22Rv1 (cell line): ENCODE results near the gene GDF7.
A peak's percentile ranks its signal among the peaks of the same experiment; 100 is the strongest.

Experiments used
- H3K27ac ChIP-seq: fragments of 450-650 bp; 2 replicates; pipeline ENCODE4 v1.5.1; 2017
- CTCF ChIP-seq: fragments of 450-650 bp; IDR thresholded peaks from 2 replicates; pipeline ENCODE4 v1.5.1; 2017; ENCODE audit warnings: mild to moderate bottlenecking
- ZFX ChIP-seq: fragments of 450-650 bp; IDR thresholded peaks from 2 replicates; pipeline ENCODE4 v1.6.1; 2017; ENCODE audit warnings: antibody characterized with exemption, borderline replicate concordance

GDF7 gene

GRCh38 chr2:20664071-20664390 lies 2.9 kb upstream of the GDF7 start:
- no peak overlapping the region for H3K27ac ChIP-seq

GRCh38 chr2:20664431-20665242 lies 2.3 kb upstream of the GDF7 start:
- TF ChIP-seq ZFX, result no peak
- no peak for TF ChIP-seq CTCF
- no peak overlapping the region for H3K27ac ChIP-seq

More at GRCh38 chr2:20664071-20664390, 2.9 kb upstream of the GDF7 start:
- TF ChIP-seq ZFX (no peak), CTCF (no peak)

- TF ChIP-seq ZFX (no peak), CTCF (no peak)
- no peak overlapping the region for H3K27ac ChIP-seq
These were observed 1.5 kb upstream of the GDF7 start for GRCh38 chr2:20665243-20666004.

- H3K27ac ChIP-seq, result no peak overlapping the region
- TF ChIP-seq CTCF, result no peak
- no peak for TF ChIP-seq ZFX
These were observed 990 bp upstream of the GDF7 start for GRCh38 chr2:20666005-20666303.

- TF ChIP-seq ZFX (no peak), CTCF (0 out of 2 replicates have a peak, but pooled peaks have one; percentile 11)
- H3K27ac ChIP-seq, result no peak overlapping the region
These were observed 197 bp downstream of the GDF7 start for GRCh38 chr2:20667151-20667530.

GRCh38 chr2:20667531-20668401 lies 822 bp downstream of the GDF7 start:
- H3K27ac ChIP-seq, result no peak overlapping the region
- TF ChIP-seq CTCF (no peak), ZFX (no peak)

GRCh38 chr2:20668451-20668850 lies 1.5 kb downstream of the GDF7 start:
- no peak overlapping the region for H3K27ac ChIP-seq
- TF ChIP-seq ZFX, result no peak
- no peak for TF ChIP-seq CTCF
